IMR-90 (cell line): ENCODE data around the gene APOA4. TPM values are rescaled to one million over a fixed set of nuclear protein-coding genes. Genes with fewer than 3 reads are reported as not detected.
"Not testable (repeated sequence)": the region's sequence is repeated elsewhere in the genome, so short reads cannot be mapped to it uniquely, and the experiment has no call there.

ENCODE experiments used
- ATAC-seq: fragments of 200-7000 bp; cut with Tn5 transposase; 2 replicates; pipeline ENCODE4 v1.9.1; 2020; ENCODE audit warnings: low read depth, mild to moderate bottlenecking, moderate library complexity
- BruUV-seq: library from RNA; stranded (reverse); fragments of 400-500 nt; replicated peaks from 2 replicates; lab custom pipeline; 2021; lab: Mats Ljungman, UMichigan
- CTCF ChIA-PET: fragments of 300-600 bp; formaldehyde crosslinking; extraction: SDS; loops from one replicate; lab custom pipeline; 2021; ENCODE audit warnings: antibody characterized with exemption; lab: Yijun Ruan, JAX
- POLR2A ChIA-PET: fragments of 300-600 bp; sonication (Branson Sonifier 250); formaldehyde crosslinking; loops from one replicate; lab custom pipeline; 2022; ENCODE audit warnings: antibody characterized with exemption; ENCODE audit not compliant: unreplicated experiment; lab: Charles Lee
- DNase-seq: peaks from one replicate; pipeline ENCODE4 v3.0.0; 2013
- H2AFZ ChIP-seq: replicated peaks from 2 replicates; pipeline ENCODE3; 2013; ENCODE audit warnings: low read length, mild to moderate bottlenecking; ENCODE audit not compliant: poor library complexity
- H2AK5ac ChIP-seq: 2 replicates; pipeline ENCODE4 v1.6.1; 2013; ENCODE audit warnings: low read depth, low read length, inconsistent platforms
- H2AK9ac ChIP-seq: replicated peaks from 2 replicates; pipeline ENCODE3; 2013; ENCODE audit warnings: mild to moderate bottlenecking, low read depth, low read length, moderate library complexity; ENCODE audit not compliant: poor library complexity
- H2BK120ac ChIP-seq: 2 replicates; pipeline ENCODE4 v1.6.1; 2013; ENCODE audit warnings: low read depth, low read length, inconsistent platforms
- H2BK15ac ChIP-seq: 3 replicates; pipeline ENCODE4 v1.6.1; 2013; ENCODE audit warnings: low read depth, low read length, inconsistent platforms
- H2BK20ac ChIP-seq: 2 replicates; pipeline ENCODE4 v1.6.1; 2013; ENCODE audit warnings: low read depth, mild to moderate bottlenecking, inconsistent platforms, low read length, moderate library complexity
- H2BK5ac ChIP-seq: 2 replicates; pipeline ENCODE4 v1.6.1; 2013; ENCODE audit warnings: mild to moderate bottlenecking, low read depth, low read length, inconsistent platforms; ENCODE audit not compliant: poor library complexity, severe bottlenecking
- H3K14ac ChIP-seq: replicated peaks from 2 replicates; pipeline ENCODE4 v1.6.1; 2013; ENCODE audit warnings: low read depth, low read length, inconsistent platforms
- H3K18ac ChIP-seq: 2 replicates; pipeline ENCODE4 v1.6.1; 2013; ENCODE audit warnings: low read depth, low read length, control low read depth
- H3K23ac ChIP-seq: 2 replicates; pipeline ENCODE4 v1.6.1; 2013; ENCODE audit warnings: low read depth, low read length, inconsistent platforms
- H3K27ac ChIP-seq: 2 replicates; pipeline ENCODE4 v1.5.1; 2013; ENCODE audit warnings: mild to moderate bottlenecking, control low read depth, low read length; ENCODE audit not compliant: insufficient read depth
- H3K27me3 ChIP-seq: 2 replicates; pipeline ENCODE4 v1.6.1; 2013; ENCODE audit warnings: low read length; ENCODE audit not compliant: control insufficient read depth, insufficient read depth
- H3K36me3 ChIP-seq: 2 replicates; pipeline ENCODE4 v1.6.1; 2013; ENCODE audit warnings: low read length, mixed read lengths; ENCODE audit not compliant: control insufficient read depth, insufficient read depth
- H3K4ac ChIP-seq: 2 replicates; pipeline ENCODE4 v1.6.1; 2013; ENCODE audit warnings: low read depth, low read length, inconsistent platforms
- H3K4me1 ChIP-seq: 2 replicates; pipeline ENCODE4 v1.6.1; 2013; ENCODE audit warnings: low read length, mixed read lengths; ENCODE audit not compliant: control insufficient read depth, insufficient read depth
- H3K4me2 ChIP-seq: 2 replicates; pipeline ENCODE4 v1.6.1; 2013; ENCODE audit warnings: low read depth, mild to moderate bottlenecking, control low read depth, low read length, moderate library complexity
- H3K4me3 ChIP-seq: 2 replicates; pipeline ENCODE4 v1.5.1; 2013; ENCODE audit warnings: low read depth, mild to moderate bottlenecking, control low read depth, low read length, moderate library complexity; ENCODE audit not compliant: insufficient read depth
- H3K56ac ChIP-seq: 2 replicates; pipeline ENCODE4 v1.6.1; 2013; ENCODE audit warnings: low read length, inconsistent platforms; ENCODE audit not compliant: insufficient read depth; ENCODE audit errors: extremely low read depth
- H3K79me1 ChIP-seq, 2 experiments: 2 replicates each; pipeline ENCODE4 v1.6.1; 2013; ENCODE audit warnings: low read length in 2 of 2, inconsistent platforms in 1 of 2, low read depth in 1 of 2
- H3K9ac ChIP-seq: 2 replicates; pipeline ENCODE4 v1.6.1; 2013; ENCODE audit warnings: low read depth, low read length, control low read depth
- H3K9me1 ChIP-seq: 2 replicates; pipeline ENCODE4 v1.6.1; 2013; ENCODE audit warnings: low read length, inconsistent platforms; ENCODE audit not compliant: insufficient read depth
- H3K9me3 ChIP-seq: 2 replicates; pipeline ENCODE4 v1.6.1; 2013; ENCODE audit warnings: low read length; ENCODE audit not compliant: control insufficient read depth, insufficient read depth
- H4K20me1 ChIP-seq: 2 replicates; pipeline ENCODE4 v1.6.1; 2013; ENCODE audit warnings: low read length, inconsistent platforms; ENCODE audit not compliant: insufficient read depth
- H4K5ac ChIP-seq: 2 replicates; pipeline ENCODE4 v1.6.1; 2013; ENCODE audit warnings: mild to moderate bottlenecking, low read depth, low read length, control low read depth
- H4K8ac ChIP-seq, 2 experiments: 2 replicates each; pipeline ENCODE4 v1.6.1; 2013; ENCODE audit warnings: low read depth in 2 of 2, low read length in 2 of 2, control low read depth in 1 of 2, inconsistent platforms in 1 of 2
- H4K91ac ChIP-seq: 2 replicates; pipeline ENCODE4 v1.6.1; 2013; ENCODE audit warnings: low read depth, low read length, inconsistent platforms; ENCODE audit not compliant: insufficient read depth
- WGBS, 2 experiments: methylation state at CpG; one replicate each; pipeline versions ENCODE4 v1.1.5 to v1.1.7; 2013; ENCODE audit warnings: missing lambda C conversion rate in 2 of 2; ENCODE audit not compliant: insufficient read length in 1 of 2; ENCODE audit errors: extremely low coverage in 2 of 2; 5-methylcytosine and 5-hydroxymethylcytosine counted together
- dilution Hi-C: fragments of 300-500 bp; cut with HindIII; formaldehyde crosslinking; loops from one replicate; pipeline ENCODE4 v1.14.3; 2018; ENCODE audit warnings: low sequenced_read_pairs; ENCODE audit not compliant: unreplicated experiment
- in situ Hi-C: fragments of 300-500 bp; cut with MboI; formaldehyde crosslinking; loops from 3 replicates; pipeline ENCODE4 v1.14.3; 2019; ENCODE audit warnings: low sequenced_read_pairs, inconsistent platforms, mixed read lengths
- intact Hi-C: fragments of 100-400 bp; cut with micrococcal nuclease; formaldehyde crosslinking; loops from 2 replicates; pipeline ENCODE4 v1.10.0; 2022
- polyA plus RNA-seq, 3 experiments: library from polyadenylated mRNA; depleted of rRNA; stranded (reverse); fragments of >200 nt; gene quantifications; 2 replicates each; pipeline ENCODE4 v1.2.3, GENCODE V29; 2012; ENCODE audit warnings: low replicate concordance in 1 of 3
- total RNA-seq: library from RNA; depleted of rRNA; stranded (reverse); fragments of >200 nt; gene quantifications from 2 replicates; pipeline ENCODE4 v1.2.3, GENCODE V29; 2012

Gene APOA4
- total and polyA plus RNA-seq, 2 of the 4 experiments (the other 2 are of a cell fraction) = not detected

- CTCF ChIA-PET, H3K4me2 ChIP-seq, H3K56ac ChIP-seq, H4K8ac ChIP-seq, H3K9me3 ChIP-seq, H4K5ac ChIP-seq, H2AFZ ChIP-seq, H4K20me1 ChIP-seq, H2BK20ac ChIP-seq, H3K9ac ChIP-seq, dilution Hi-C loops, H3K27ac ChIP-seq, H3K9me1 ChIP-seq, H2BK120ac ChIP-seq, H3K4me1 ChIP-seq, POLR2A ChIA-PET, H3K36me3 ChIP-seq, intact Hi-C loops, H4K91ac ChIP-seq, H3K4me3 ChIP-seq, ATAC-seq, DNase-seq, in situ Hi-C loops, H3K18ac ChIP-seq, H3K23ac ChIP-seq, H3K14ac ChIP-seq, H3K79me1 ChIP-seq, H3K4ac ChIP-seq, H2BK5ac ChIP-seq, BruUV-seq, H2BK15ac ChIP-seq, H3K27me3 ChIP-seq: not testable (repeated sequence)
- 100% methylated on average over 1 of the region's 13 CpGs; no CpG with 5 or more reads in 1 of the 2 experiments for WGBS, 2 experiments
- H2AK9ac ChIP-seq = peak overlapping the region; percentile 33
- 0 out of 2 replicates have a peak overlapping the region, but pooled peaks have one; percentile 16 for H2AK5ac ChIP-seq
Measured at GRCh38 chr11:116834535-116835041, 11.5 kb upstream of the APOA4 start.
